Neural progenitor cell (in vitro differentiated cells): ENCODE data around the gene FTHL17. TPM values are rescaled to one million over a fixed set of nuclear protein-coding genes. Genes with fewer than 3 reads are reported as not detected.

Experiments used
- DNase-seq: peaks from one replicate; pipeline ENCODE4 v3.0.0-alpha.2; 2016; ENCODE audit warnings: low spot score
- H2AFZ ChIP-seq: fragments of 200-600 bp; sonication (generic); replicated peaks from 2 replicates; pipeline ENCODE4 v1.6.1; 2016; ENCODE audit warnings: antibody characterized with exemption
- H3F3A ChIP-seq: fragments of 200-600 bp; sonication (generic); 2 replicates; pipeline ENCODE4 v1.6.1; 2016; ENCODE audit warnings: antibody characterized with exemption, low read depth
- H3K27ac ChIP-seq: fragments of 200-600 bp; sonication (generic); 2 replicates; pipeline ENCODE4 v1.5.1; 2016; ENCODE audit warnings: mild to moderate bottlenecking
- H3K27me3 ChIP-seq: fragments of 200-600 bp; sonication (generic); 2 replicates; pipeline ENCODE4 v1.6.1; 2016; ENCODE audit warnings: mild to moderate bottlenecking, moderate library complexity
- H3K36me3 ChIP-seq: fragments of 200-600 bp; sonication (generic); 2 replicates; pipeline ENCODE4 v1.5.1; 2016
- H3K4me1 ChIP-seq: fragments of 200-600 bp; sonication (generic); 2 replicates; pipeline ENCODE4 v1.6.1; 2016; ENCODE audit warnings: mixed run types
- H3K4me2 ChIP-seq: fragments of 200-600 bp; sonication (generic); 2 replicates; pipeline ENCODE4 v1.6.1; 2016
- H3K4me3 ChIP-seq: fragments of 200-600 bp; sonication (generic); 2 replicates; pipeline ENCODE4 v1.5.1; 2016
- H3K79me2 ChIP-seq: fragments of 200-600 bp; sonication (generic); 2 replicates; pipeline ENCODE4 v1.6.1; 2016; ENCODE audit warnings: low read depth
- H3K9ac ChIP-seq: fragments of 200-600 bp; sonication (generic); 2 replicates; pipeline ENCODE4 v1.6.1; 2016
- H3K9me3 ChIP-seq: fragments of 200-600 bp; sonication (generic); 2 replicates; pipeline ENCODE4 v1.5.1; 2016; ENCODE audit warnings: low read depth
- H4K20me1 ChIP-seq: fragments of 200-600 bp; sonication (generic); 2 replicates; pipeline ENCODE4 v1.6.1; 2016; ENCODE audit warnings: low read depth
- H3K27ac Mint-ChIP-seq: 3 replicates; pipeline ENCODE4 v1.8.0; 2021; ENCODE audit warnings: mixed read lengths
- H3K27me3 Mint-ChIP-seq: 2 replicates; pipeline ENCODE4 v1.8.0; 2022; ENCODE audit warnings: low read depth, mild to moderate bottlenecking, inconsistent platforms, moderate library complexity, mixed read lengths; ENCODE audit not compliant: insufficient read depth
- H3K36me3 Mint-ChIP-seq: 3 replicates; pipeline ENCODE4 v1.8.0; 2021; ENCODE audit warnings: mixed read lengths
- H3K4me1 Mint-ChIP-seq: 3 replicates; pipeline ENCODE4 v1.8.0; 2021; ENCODE audit warnings: mixed read lengths
- H3K4me3 Mint-ChIP-seq: 3 replicates; pipeline ENCODE4 v1.8.0; 2021; ENCODE audit warnings: mild to moderate bottlenecking, moderate library complexity, mixed read lengths
- H3K9me3 Mint-ChIP-seq: 3 replicates; pipeline ENCODE4 v1.8.0; 2020; ENCODE audit warnings: mixed read lengths
- CTCF ChIP-seq: fragments of 200-600 bp; sonication (generic); IDR thresholded peaks from 2 replicates; pipeline ENCODE4 v1.5.1; 2017; ENCODE audit warnings: antibody characterized with exemption, mild to moderate bottlenecking
- EZH2 ChIP-seq: fragments of 200-600 bp; sonication (generic); IDR thresholded peaks from 2 replicates; pipeline ENCODE4 v1.6.1; 2017; ENCODE audit warnings: antibody characterized with exemption, mild to moderate bottlenecking, moderate library complexity
- EZH2phosphoT487 ChIP-seq: fragments of 200-600 bp; sonication (generic); IDR thresholded peaks from 2 replicates; pipeline ENCODE4 v1.6.1; 2017; ENCODE audit warnings: antibody characterized with exemption
- total RNA-seq: library from RNA; depleted of rRNA; stranded (reverse); fragments of >200 nt; gene quantifications from 2 replicates; pipeline ENCODE4 v1.2.3, GENCODE V29; 2015; ENCODE audit warnings: low replicate concordance

Gene FTHL17
- total RNA-seq, 1 donor from 2014 or later, result not detected

GRCh38 chrX:31021537-31021936 is 50.3 kb downstream of the FTHL17 start:
- TF ChIP-seq CTCF (no peak), EZH2 (no peak), EZH2phosphoT487 (no peak)
- Histone ChIP-seq H3F3A (no peaks in the 10 kb centered on the region), H3K4me1 (no peaks in the 10 kb centered on the region), H3K27me3 (no peaks in the 10 kb centered on the region), H3K4me2 (no peak overlapping the region), H3K36me3 (no peaks in the 10 kb centered on the region), H3K9me3 (no peaks in the 10 kb centered on the region), H3K27ac (no peak overlapping the region), H4K20me1 (no peaks in the 10 kb centered on the region), H2AFZ (no peak overlapping the region), H3K79me2 (no peaks in the 10 kb centered on the region), H3K9ac (no peak overlapping the region), H3K4me3 (no peak overlapping the region)
- no peak overlapping the region for H3K4me3 Mint-ChIP-seq
- DNase-seq, result no peak
- peaks cover under 1% of the 10 kb centered on the region for H3K36me3 Mint-ChIP-seq
- H3K4me1 Mint-ChIP-seq, result no peaks in the 10 kb centered on the region
- H3K9me3 Mint-ChIP-seq, result peaks cover 5% of the 10 kb centered on the region
- H3K27me3 Mint-ChIP-seq, result no peaks in the 10 kb centered on the region
- H3K27ac Mint-ChIP-seq, result no peak overlapping the region

Other genes starting within 250 kb of the FTHL17 start
- 20.0 and 28.0 TPM in 2 replicates for gene TAB3, start 182.8 kb downstream of the FTHL17 start, total RNA-seq